GM23338 (cell line): ENCODE measurements around the gene CD2AP. TPM values are rescaled to one million over a fixed set of nuclear protein-coding genes. Genes with fewer than 3 reads are reported as not detected.
"Not testable (repeated sequence)": the region's sequence is repeated elsewhere in the genome, so short reads cannot be mapped to it uniquely, and the experiment has no call there.

Source experiments
- ATAC-seq: fragments of 200-7000 bp; cut with Tn5 transposase; 3 replicates; pipeline ENCODE4 v1.9.1; 2020
- DNase-seq: peaks from one replicate; pipeline ENCODE4 v3.0.0-alpha.2; 2015; ENCODE audit warnings: low spot score
- H2AFZ ChIP-seq: fragments of 200-600 bp; sonication (generic); 2 replicates; pipeline ENCODE4 v1.8.0; 2016; ENCODE audit warnings: antibody characterized with exemption, mild to moderate bottlenecking, moderate library complexity
- H3F3A ChIP-seq: fragments of 200-600 bp; sonication (generic); replicated peaks from 2 replicates; pipeline ENCODE4 v1.8.0; 2017; ENCODE audit warnings: antibody characterized with exemption, mixed run types, low read depth
- H3K27ac ChIP-seq: fragments of 200-600 bp; sonication (generic); 2 replicates; pipeline ENCODE4 v1.6.1; 2016; ENCODE audit warnings: low read depth
- H3K27me3 ChIP-seq: fragments of 200-600 bp; sonication (generic); 2 replicates; pipeline ENCODE4 v1.8.0; 2016; ENCODE audit warnings: mild to moderate bottlenecking, mixed run types, moderate library complexity; ENCODE audit not compliant: insufficient read depth
- H3K36me3 ChIP-seq: fragments of 200-600 bp; sonication (generic); 2 replicates; pipeline ENCODE4 v1.8.0; 2016; ENCODE audit warnings: mild to moderate bottlenecking; ENCODE audit not compliant: insufficient read depth
- H3K4me1 ChIP-seq: fragments of 200-600 bp; sonication (generic); 2 replicates; pipeline ENCODE4 v1.8.0; 2016; ENCODE audit warnings: mild to moderate bottlenecking, moderate library complexity; ENCODE audit not compliant: insufficient read depth
- H3K4me2 ChIP-seq: fragments of 200-600 bp; sonication (generic); 2 replicates; pipeline ENCODE4 v1.7.1; 2017; ENCODE audit warnings: mixed run types
- H3K4me3 ChIP-seq: fragments of 200-600 bp; sonication (generic); 2 replicates; pipeline ENCODE4 v1.6.1; 2016; ENCODE audit warnings: mixed run types
- H3K79me2 ChIP-seq: fragments of 200-600 bp; sonication (generic); replicated peaks from 2 replicates; pipeline ENCODE4 v1.8.0; 2017; ENCODE audit warnings: mild to moderate bottlenecking; ENCODE audit not compliant: insufficient read depth
- H3K9me2 ChIP-seq: fragments of 200-600 bp; sonication (generic); 2 replicates; pipeline ENCODE4 v1.8.0; 2017; ENCODE audit not compliant: insufficient read depth
- H4K20me1 ChIP-seq: fragments of 200-600 bp; sonication (generic); replicated peaks from 2 replicates; pipeline ENCODE4 v1.8.0; 2017; ENCODE audit warnings: mild to moderate bottlenecking; ENCODE audit not compliant: insufficient read depth
- H3K27ac Mint-ChIP-seq: 2 replicates; pipeline ENCODE4 v1.8.0; 2020; ENCODE audit warnings: inconsistent platforms, mild to moderate bottlenecking, moderate library complexity, mixed read lengths
- H3K27me3 Mint-ChIP-seq: 3 replicates; pipeline ENCODE4 v1.8.0; 2022; ENCODE audit warnings: low read depth, mild to moderate bottlenecking, moderate library complexity, mixed read lengths, inconsistent platforms; ENCODE audit not compliant: insufficient read depth, poor library complexity
- H3K36me3 Mint-ChIP-seq: 3 replicates; pipeline ENCODE4 v1.8.0; 2021; ENCODE audit warnings: low read depth, mild to moderate bottlenecking, inconsistent platforms, moderate library complexity, mixed read lengths
- H3K4me1 Mint-ChIP-seq: 3 replicates; pipeline ENCODE4 v1.8.0; 2020; ENCODE audit warnings: mild to moderate bottlenecking, inconsistent platforms, mixed read lengths
- H3K4me3 Mint-ChIP-seq: 3 replicates; pipeline ENCODE4 v1.8.0; 2021; ENCODE audit warnings: moderate library complexity, mild to moderate bottlenecking, inconsistent platforms, mixed read lengths
- H3K9me3 Mint-ChIP-seq: 3 replicates; pipeline ENCODE4 v1.8.0; 2020; ENCODE audit warnings: moderate library complexity, mild to moderate bottlenecking, inconsistent platforms, mixed read lengths
- CREB1 ChIP-seq: fragments of 250-450 bp; sonication (Bioruptor Pico); IDR thresholded peaks from 2 replicates; pipeline ENCODE4 v1.5.0; 2020; ENCODE audit warnings: low read depth, mild to moderate bottlenecking, moderate library complexity
- CTCF ChIP-seq, 2 experiments: fragments of 200-600 bp in 1 of 2; sonication (generic) in 1 of 2; conservative IDR thresholded peaks; 2 replicates each; pipeline versions ENCODE4 v1.5.1 to v1.6.1; 2016 to 2017; ENCODE audit warnings: antibody characterized with exemption in 2 of 2, low read depth in 2 of 2, mild to moderate bottlenecking in 2 of 2, moderate library complexity in 1 of 2
- EZH2 ChIP-seq: fragments of 200-600 bp; sonication (generic); IDR thresholded peaks from one replicate; pipeline ENCODE4 v1.8.0; 2017; ENCODE audit warnings: antibody characterized with exemption, mild to moderate bottlenecking, low read depth; ENCODE audit not compliant: unreplicated experiment
- EZH2phosphoT487 ChIP-seq: fragments of 200-600 bp; sonication (generic); IDR thresholded peaks from one replicate; pipeline ENCODE4 v1.8.1; 2018; ENCODE audit warnings: antibody characterized with exemption; ENCODE audit not compliant: unreplicated experiment
- JUNB ChIP-seq: IDR thresholded peaks from one replicate; pipeline ENCODE4 v1.6.1; 2016; ENCODE audit warnings: antibody characterized with exemption; ENCODE audit not compliant: unreplicated experiment
- NANOG ChIP-seq: IDR thresholded peaks from 2 replicates; pipeline ENCODE4 v1.6.1; 2016; ENCODE audit warnings: antibody characterized with exemption, borderline replicate concordance
- POLR2AphosphoS5 ChIP-seq: IDR thresholded peaks from 2 replicates; pipeline ENCODE4 v1.6.1; 2016; ENCODE audit warnings: antibody characterized with exemption, low read depth
- ZNF331 ChIP-seq: fragments of 250-450 bp; sonication (Bioruptor Pico); IDR thresholded peaks from 2 replicates; pipeline ENCODE4 v1.5.0; 2020; ENCODE audit warnings: low read depth, mild to moderate bottlenecking, moderate library complexity
- ZNF462 ChIP-seq: fragments of 250-450 bp; sonication (Bioruptor Pico); IDR thresholded peaks from 2 replicates; pipeline ENCODE4 v1.5.0; 2020; ENCODE audit warnings: mild to moderate bottlenecking, moderate library complexity
- polyA plus RNA-seq: library from polyadenylated mRNA; unstranded; fragments of >200 nt; fragmentation: Nextera tagmentation; extraction: Ambion mirVana; gene quantifications from 2 replicates; pipeline ENCODE4 v1.2.1, GENCODE V29; 2016
- total RNA-seq: library from RNA; depleted of rRNA; stranded (reverse); fragments of >200 nt; shearing (Covaris generic); gene quantifications from 2 replicates; pipeline ENCODE4 v1.2.3, GENCODE V29; 2014

The CD2AP gene
- total and polyA plus RNA-seq, 2 experiments from 2014 or later = 38.0 to 93.2 TPM

GRCh38 chr6:47481213-47481612 lies 3.6 kb downstream of the CD2AP start:
- Histone ChIP-seq H3K4me2 (peak overlapping the region; percentile 80), H4K20me1 (peaks cover 31% of the 10 kb centered on the region), H3K79me2 (peaks cover 81% of the 10 kb centered on the region), H3K4me3 (peak overlapping the region; percentile 68), H3K4me1 (peaks cover 52% of the 10 kb centered on the region)
- Mint-ChIP-seq H3K4me3 (peak overlapping the region; percentile 96; the same call in 2 of the 3 replicates), H3K4me1 (peaks cover 55% of the 10 kb centered on the region)
- not testable (repeated sequence) for H3K36me3 ChIP-seq, H3K27ac ChIP-seq, H3K36me3 Mint-ChIP-seq, H3K27me3 Mint-ChIP-seq, H3K27ac Mint-ChIP-seq, ATAC-seq, H2AFZ ChIP-seq, H3K9me2 ChIP-seq, H3K9me3 Mint-ChIP-seq, H3F3A ChIP-seq, H3K27me3 ChIP-seq, DNase-seq

GRCh38 chr6:47481806-47482205 lies 4.2 kb downstream of the CD2AP start:
- no peak for ATAC-seq
- Histone ChIP-seq H3K27me3 (no peaks in the 10 kb centered on the region), H3K27ac (no peak overlapping the region), H3F3A (peaks cover 5% of the 10 kb centered on the region; the same call in 1 of the 2 replicates), H4K20me1 (peaks cover 34% of the 10 kb centered on the region), H3K4me1 (peaks cover 46% of the 10 kb centered on the region), H2AFZ (no peak overlapping the region), H3K4me3 (0 out of 2 replicates have a peak overlapping the region, but pooled peaks have one; percentile 10), H3K9me2 (no peaks in the 10 kb centered on the region), H3K79me2 (peaks cover 87% of the 10 kb centered on the region), H3K36me3 (no peaks in the 10 kb centered on the region), H3K4me2 (no peak overlapping the region)
- H3K27ac Mint-ChIP-seq = no peak overlapping the region
- H3K4me3 Mint-ChIP-seq = peak overlapping the region; percentile 34; the same call in 1 of the 3 replicates
- H3K4me1 Mint-ChIP-seq = peaks cover 55% of the 10 kb centered on the region
- no peaks in the 10 kb centered on the region; the same call in 2 of the 3 replicates for H3K9me3 Mint-ChIP-seq
- no peak for DNase-seq
- TF ChIP-seq ZNF331 (no peak), ZNF462 (CRISPR knock-in tag) (no peak), JUNB (no peak), POLR2AphosphoS5 (no peak), CTCF (conservative IDR thresholded peaks at IDR 0.05; ENCODE audit: low read depth in 2 of 2) (no peak), NANOG (no peak), EZH2 (no peak), EZH2phosphoT487 (no peak), CREB1 (no peak)
- H3K27me3 Mint-ChIP-seq = peaks cover 7% of the 10 kb centered on the region
- H3K36me3 Mint-ChIP-seq = peaks cover 2% of the 10 kb centered on the region; the same call in 1 of the 3 replicates
